ENCODE data around the gene CSF1.
A peak's percentile ranks its signal among the peaks of the same experiment; 100 is the strongest.
"Not testable (repeated sequence)": the region's sequence is repeated elsewhere in the genome, so short reads cannot be mapped to it uniquely, and the experiment has no call there.

Gene CSF1

DNA sequence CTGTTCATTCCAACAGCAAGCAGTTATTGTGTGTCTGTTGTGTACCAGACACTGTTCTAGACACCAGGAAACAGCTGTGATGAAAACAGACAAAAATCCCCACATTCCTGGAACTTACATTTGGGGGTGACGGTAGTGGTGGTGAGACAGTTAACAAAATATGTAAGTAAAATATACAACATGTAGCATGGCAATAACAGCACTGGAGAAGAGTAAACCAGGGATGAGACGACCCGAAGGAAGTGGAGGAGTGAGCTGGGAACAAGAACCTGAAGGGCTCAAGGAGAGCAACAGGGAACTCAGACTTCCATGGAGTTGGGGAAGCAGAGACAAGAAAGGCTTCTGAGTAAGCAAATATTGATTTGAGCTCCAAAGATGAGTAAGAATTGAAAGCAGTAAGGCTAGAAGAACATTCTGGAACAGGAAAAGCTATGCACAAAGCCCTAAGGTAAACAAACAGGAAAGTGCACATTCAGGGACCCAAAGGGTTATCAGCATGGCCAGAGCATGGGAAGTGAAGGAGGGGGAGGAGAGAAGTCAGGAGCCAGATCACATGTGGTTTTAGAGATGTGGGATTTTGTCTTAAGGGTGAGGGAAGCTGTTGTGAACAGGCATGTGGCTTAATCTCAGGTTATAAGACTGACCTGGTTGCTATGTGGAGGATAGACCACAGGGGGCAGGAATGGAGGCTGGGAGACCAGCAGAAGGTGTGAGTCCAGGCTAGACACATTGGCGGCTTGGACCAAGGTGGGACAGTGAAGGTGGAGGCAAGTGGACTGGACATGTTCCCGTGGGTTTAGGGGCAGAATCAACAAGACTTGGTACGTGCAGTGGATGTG is 7.3 kb downstream of the CSF1 start:
- DNase-seq: no peak

DNA sequence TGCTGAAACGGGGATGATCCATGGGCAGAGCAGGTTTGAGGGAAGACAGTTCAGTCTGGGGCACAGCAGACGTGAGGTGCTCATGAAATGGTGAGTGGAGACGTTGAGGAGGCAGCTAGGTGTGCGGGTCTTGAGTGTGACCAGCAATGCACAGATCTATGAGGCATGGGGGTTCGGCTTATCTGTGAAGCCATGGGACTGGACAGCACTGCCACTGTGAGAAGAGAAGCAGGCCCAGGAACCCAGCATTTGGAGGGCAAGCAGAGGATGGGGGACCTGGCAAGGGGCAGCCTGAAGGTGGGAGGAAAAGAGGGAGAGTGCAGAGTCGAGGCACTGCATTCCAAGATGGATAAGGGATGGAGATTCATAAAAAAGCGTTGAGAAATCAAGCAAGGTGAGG is 8.0 kb downstream of the CSF1 start:
- DNase-seq: no peak

GRCh38 chr1:109919303-109919702 is 8.7 kb downstream of the CSF1 start:
- no peak for DNase-seq

DNA sequence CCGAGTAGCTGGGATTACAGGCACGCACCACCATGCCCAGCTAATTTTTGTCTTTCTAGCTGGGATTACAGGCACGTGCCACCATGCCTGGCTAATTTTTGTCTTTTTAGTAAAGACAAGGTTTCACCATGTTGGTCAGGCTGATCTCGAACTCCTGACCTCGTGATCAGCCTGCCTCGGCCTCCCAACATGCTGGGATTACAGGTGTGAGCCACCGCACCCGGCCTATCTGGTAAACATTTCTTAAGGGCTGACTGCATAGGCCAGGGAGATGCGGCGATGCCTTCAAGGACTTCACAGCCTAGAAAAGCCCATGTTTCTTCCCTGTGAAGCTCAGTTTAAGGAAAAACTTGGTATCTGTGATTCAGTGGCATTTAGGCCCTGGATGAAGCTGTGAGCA is 9.7 kb downstream of the CSF1 start:
- not testable (repeated sequence) for DNase-seq

GRCh38 chr1:109922326-109922725 is 11.7 kb downstream of the CSF1 start:
- DNase-seq: no peak

- peak in 1 of 56 donors; percentile 31 for DNase-seq
Measured at GRCh38 chr1:109923131-109923945, 12.7 kb downstream of the CSF1 start.

- no peak for DNase-seq
Measured at GRCh38 chr1:109923946-109924275, 13.3 kb downstream of the CSF1 start.

DNA sequence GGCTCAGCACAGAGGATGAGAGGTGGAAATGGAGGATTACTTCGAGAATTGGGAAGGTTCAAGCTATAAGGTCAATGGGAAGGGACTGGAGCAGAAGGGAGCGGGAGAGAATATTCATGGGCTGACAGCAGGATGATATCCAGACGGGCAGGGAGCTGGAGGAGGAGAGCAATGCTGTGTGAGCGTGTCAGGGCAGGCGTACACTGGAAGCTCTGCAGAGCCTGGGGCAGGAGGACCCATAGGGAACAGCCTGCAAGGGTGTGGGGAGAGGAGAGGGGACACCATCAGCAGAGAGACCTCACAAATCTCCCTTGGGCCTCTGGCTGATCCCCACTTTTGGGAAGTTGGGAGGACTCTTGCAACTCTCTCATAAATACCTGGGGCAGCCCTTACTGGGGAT is 13.7 kb downstream of the CSF1 start:
- DNase-seq: no peak

DNA sequence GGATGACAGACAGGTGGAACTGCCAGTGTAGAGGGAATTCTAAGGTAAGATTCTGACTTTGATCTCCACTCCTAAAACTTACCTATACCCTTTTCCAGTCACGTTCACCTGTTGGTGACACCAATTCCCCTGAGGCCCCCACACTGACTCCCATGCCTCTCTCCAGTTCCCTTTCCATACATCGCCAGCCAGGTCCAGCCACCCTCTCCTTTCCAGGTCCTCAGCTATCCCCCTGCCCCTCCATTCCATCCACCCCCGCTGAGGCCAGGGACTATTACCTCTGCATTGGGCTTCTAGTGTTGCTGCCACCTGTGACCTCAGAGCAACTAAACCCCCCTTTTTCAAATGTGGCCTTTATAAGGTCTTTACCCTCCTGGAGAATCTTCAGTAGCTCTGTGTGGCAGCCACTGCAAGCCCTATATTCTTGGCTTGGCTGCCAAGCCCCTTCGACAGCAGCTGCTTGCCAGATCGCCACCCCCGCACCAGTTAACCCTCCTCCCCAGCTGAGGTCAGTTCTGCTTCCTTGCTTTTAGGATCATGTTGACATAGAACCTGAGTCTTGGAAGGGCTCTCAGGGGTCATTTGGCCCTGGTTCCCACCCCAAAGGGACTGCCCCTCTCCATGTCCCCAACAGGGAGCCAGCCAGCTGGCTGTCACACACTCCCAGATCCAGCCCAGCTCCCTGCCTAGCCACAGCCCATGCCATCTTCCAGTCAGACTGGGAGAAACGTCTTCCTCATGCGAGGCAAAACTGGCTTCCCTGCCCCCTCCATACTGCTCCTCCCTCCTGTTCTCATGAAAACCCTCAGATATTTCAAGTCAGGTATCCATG is 14.7 kb downstream of the CSF1 start:
- DNase-seq: no peak

DNA sequence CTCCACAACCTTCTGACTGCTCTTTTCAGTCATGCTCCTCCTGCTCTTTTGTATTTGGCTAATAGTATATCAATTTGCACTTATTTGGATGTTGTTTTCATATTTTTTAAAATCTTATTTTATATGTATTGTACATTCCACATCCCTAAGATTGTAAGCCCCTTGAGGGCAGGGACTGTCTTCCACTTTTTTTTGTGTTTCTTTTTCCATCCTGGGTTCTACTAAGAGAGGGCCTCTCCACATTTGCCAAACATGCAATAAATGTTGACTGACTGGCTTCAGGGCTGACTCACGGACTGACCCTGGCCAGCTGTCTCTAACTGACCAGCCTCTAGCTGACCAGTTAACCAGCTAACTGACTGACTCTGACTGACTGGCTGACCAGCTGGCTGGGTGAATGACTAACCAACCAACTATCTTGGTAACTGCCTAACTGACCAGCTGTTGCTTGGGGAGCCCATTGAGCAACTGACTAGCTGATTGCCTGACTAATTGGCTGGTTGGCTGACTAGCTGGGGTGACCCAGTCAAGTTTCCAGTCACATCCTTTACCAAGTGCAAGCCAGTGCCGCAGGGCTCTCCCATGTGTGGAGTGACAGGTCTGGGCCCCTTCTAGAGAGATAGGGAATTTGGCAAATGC is 16.1 kb downstream of the CSF1 start:
- DNase-seq: no peak

DNA sequence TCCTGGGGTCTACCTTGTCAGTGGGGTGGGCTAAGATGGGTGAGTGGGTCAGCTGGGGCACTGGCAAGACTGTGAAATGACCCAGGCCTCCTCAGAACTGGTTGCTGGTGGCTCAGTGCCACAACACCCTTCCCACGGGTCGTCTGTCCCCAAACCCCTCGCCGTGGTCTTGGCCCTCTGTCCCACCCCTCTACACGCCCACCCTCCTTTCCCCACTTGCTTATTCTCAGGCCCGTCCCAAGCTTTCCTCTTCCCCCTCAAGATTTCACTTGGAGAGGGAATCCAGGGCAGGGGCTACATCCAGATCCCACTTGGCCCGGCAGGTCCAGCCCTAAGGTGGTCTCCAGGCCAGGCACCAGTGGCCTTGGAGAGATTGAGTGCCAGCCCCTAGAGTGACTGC is 16.7 kb downstream of the CSF1 start:
- no peak for DNase-seq

DNA sequence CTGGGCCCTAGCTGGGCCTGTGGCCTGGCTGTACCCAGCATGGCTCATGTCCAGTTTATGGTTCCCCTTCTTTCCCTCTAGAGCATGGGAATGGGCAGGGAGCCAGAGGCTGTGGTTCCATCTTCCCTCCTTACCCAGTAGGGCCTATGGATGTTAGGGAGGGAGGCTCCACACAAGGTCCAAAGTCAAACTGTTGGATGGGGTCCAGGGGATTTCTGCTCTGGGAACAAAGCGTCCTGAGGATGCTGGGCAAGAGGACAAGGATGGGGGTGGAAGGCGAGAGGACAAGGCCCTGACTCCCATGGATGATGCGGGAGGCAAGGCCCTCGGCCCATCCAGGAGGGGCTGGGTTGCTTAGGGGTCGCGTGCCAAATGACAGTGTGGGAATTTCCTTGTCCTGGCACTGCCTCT is 17.3 kb downstream of the CSF1 start:
- DNase-seq: peak in 25 of 56 donors; percentile 16 to 74 (median 33)

GRCh38 chr1:109928591-109929111 is 18.0 kb downstream of the CSF1 start:
- no peak for DNase-seq

DNA sequence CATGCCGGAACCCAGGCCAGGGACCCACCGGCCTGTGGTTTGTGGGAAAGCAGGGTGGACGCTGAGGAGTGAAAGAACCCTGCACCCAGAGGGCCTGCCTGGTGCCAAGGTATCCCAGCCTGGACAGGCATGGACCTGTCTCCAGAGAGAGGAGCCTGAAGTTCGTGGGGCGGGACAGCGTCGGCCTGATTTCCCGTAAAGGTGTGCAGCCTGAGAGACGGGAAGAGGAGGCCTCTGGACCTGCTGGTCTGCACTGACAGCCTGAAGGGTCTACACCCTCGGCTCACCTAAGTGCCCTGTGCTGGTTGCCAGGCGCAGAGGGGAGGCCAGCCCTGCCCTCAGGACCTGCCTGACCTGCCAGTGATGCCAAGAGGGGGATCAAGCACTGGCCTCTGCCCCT is 18.5 kb downstream of the CSF1 start:
- no peak for DNase-seq

DNA sequence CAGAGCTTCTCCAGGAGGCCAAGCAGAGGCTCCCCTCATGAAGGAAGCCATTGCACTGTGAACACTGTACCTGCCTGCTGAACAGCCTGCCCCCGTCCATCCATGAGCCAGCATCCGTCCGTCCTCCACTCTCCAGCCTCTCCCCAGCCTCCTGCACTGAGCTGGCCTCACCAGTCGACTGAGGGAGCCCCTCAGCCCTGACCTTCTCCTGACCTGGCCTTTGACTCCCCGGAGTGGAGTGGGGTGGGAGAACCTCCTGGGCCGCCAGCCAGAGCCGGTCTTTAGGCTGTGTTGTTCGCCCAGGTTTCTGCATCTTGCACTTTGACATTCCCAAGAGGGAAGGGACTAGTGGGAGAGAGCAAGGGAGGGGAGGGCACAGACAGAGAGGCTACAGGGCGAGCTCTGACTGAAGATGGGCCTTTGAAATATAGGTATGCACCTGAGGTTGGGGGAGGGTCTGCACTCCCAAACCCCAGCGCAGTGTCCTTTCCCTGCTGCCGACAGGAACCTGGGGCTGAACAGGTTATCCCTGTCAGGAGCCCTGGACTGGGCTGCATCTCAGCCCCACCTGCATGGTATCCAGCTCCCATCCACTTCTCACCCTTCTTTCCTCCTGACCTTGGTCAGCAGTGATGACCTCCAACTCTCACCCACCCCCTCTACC is 19.1 kb downstream of the CSF1 start:
- DNase-seq: no peak

DNA sequence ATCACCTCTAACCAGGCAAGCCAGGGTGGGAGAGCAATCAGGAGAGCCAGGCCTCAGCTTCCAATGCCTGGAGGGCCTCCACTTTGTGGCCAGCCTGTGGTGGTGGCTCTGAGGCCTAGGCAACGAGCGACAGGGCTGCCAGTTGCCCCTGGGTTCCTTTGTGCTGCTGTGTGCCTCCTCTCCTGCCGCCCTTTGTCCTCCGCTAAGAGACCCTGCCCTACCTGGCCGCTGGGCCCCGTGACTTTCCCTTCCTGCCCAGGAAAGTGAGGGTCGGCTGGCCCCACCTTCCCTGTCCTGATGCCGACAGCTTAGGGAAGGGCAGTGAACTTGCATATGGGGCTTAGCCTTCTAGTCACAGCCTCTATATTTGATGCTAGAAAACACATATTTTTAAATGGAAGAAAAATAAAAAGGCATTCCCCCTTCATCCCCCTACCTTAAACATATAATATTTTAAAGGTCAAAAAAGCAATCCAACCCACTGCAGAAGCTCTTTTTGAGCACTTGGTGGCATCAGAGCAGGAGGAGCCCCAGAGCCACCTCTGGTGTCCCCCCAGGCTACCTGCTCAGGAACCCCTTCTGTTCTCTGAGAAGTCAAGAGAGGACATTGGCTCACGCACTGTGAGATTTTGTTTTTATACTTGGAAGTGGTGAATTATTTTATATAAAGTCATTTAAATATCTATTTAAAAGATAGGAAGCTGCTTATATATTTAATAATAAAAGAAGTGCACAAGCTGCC is 19.8 kb downstream of the CSF1 start:
- DNase-seq: no peak

DNA sequence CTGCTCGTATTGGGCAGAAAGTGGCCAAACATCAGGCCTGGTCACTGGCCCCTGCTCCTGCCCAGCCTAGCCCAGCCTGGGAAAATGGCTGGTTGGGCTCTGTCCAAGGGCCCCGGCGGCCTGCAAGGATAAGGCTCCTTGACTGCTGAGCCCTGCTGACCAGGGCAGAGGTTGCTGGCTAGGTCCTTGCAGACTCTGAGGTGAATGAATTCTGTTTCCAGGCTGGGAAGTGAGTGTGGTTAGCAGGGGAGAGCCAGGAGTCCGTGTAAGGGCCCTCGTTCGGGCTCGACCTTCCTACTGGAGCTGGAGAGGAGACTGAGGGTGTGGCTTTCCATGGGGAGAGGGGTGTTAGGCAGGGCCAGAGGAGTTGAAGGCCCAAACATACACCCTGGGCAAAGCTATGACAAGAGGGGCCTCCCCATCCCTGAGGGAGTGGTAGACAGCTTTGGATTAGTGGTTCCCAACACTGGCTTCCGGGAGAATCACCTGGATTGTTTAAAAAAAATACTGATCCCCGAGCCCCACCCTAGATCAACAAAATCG is 20.6 kb downstream of the CSF1 start:
- peak in 15 of 56 donors; percentile 15 to 61 (median 27) for DNase-seq

DNA sequence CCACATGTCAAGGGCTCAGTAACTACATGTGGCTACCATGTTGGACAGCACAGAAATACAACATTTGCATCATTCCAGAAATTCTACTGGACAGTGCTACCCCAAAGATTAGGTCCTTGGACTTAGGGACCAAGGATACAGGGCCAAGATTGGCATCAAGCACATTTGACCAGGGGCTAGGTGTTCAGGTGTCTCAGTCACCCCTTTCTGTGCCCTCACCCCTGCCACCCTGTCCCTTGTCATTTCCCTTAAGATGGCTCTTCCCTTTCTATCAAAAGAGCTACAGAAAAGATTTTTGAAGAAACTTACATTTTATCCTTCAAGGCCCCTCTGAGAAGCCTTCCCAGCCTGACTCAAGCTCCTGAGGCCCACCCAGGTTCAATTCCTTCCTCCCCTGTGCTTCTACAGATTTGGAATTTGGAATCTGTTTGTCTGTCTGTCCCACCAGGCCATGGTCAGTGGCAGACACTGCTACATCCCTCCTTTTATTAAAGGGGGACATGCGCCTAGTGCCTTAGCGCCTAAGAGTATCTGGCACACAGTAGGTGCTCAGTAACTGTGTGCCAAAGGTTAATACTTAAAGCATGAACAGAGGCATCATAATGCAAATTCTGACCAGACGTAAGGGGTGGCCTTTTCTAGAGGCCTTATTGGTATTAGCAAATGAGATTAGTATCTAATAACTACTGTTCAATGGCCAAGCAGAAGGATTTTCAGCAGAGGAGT is 21.4 kb downstream of the CSF1 start:
- DNase-seq: no peak

DNA sequence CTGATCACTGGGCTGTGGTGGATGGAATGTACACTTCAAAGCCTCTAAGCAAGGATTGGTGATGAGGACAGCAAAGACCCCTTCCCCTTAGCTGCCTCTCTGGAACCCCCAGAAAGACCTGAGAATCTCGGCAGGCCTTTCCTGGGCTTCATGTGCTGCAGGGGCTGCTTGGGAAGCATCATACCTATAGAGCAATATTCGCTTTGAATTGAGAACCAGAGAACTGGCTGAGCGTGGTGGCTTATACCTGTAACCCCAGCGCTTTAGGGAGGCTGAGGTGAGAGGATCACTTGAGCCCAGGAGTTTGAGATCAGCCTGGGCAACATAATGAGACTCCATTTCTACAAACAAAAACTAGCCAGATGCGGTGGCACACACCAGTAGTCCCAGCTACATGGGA is 22.0 kb downstream of the CSF1 start:
- DNase-seq: no peak

Measured in nucleus accumbens (tissue), 56 donors.